H1 (cell line): Measurements from ENCODE around the gene NTPCR. TPM values are rescaled to one million over a fixed set of nuclear protein-coding genes. Genes with fewer than 3 reads are reported as not detected.

Source experiments
- BRCA1 ChIP-seq: IDR thresholded peaks from 2 replicates; pipeline ENCODE4 v1.6.1; 2012; ENCODE audit warnings: low read depth, low read length, improper control_type of control experiment
- CHD1 ChIP-seq: IDR thresholded peaks from 2 replicates; pipeline ENCODE4 v1.6.1; 2012; ENCODE audit warnings: low read depth, low read length, improper control_type of control experiment
- CTBP2 ChIP-seq: IDR thresholded peaks from 2 replicates; pipeline ENCODE4 v1.7.0; 2011; ENCODE audit warnings: borderline replicate concordance, mild to moderate bottlenecking, moderate library complexity, mixed read lengths, low read length; ENCODE audit not compliant: insufficient read depth, insufficient read length
- EZH2 ChIP-seq: fragments of 200-600 bp; sonication (generic); IDR thresholded peaks from 2 replicates; pipeline ENCODE4 v1.7.1; 2012; ENCODE audit warnings: low read depth, mild to moderate bottlenecking, moderate library complexity, low read length, inconsistent platforms; ENCODE audit not compliant: severe bottlenecking
- HDAC2 ChIP-seq, 2 experiments: fragments of 300-600 bp in 1 of 2; sonication (generic) in 1 of 2; IDR thresholded peaks; 2 replicates each; pipeline ENCODE4 v1.6.1; 2011 to 2012; ENCODE audit warnings: low read depth in 2 of 2, low read length in 2 of 2, mild to moderate bottlenecking in 2 of 2, moderate library complexity in 2 of 2, borderline replicate concordance in 1 of 2, inconsistent platforms in 1 of 2
- KDM4A ChIP-seq: IDR thresholded peaks from one replicate; pipeline ENCODE4 v1.7.1; 2012; ENCODE audit warnings: low read depth, mild to moderate bottlenecking, moderate library complexity, low read length, inconsistent platforms; ENCODE audit not compliant: severe bottlenecking
- NANOG ChIP-seq: IDR thresholded peaks from 2 replicates; pipeline ENCODE4 v1.6.1; 2011; ENCODE audit warnings: low read length, low read depth, mild to moderate bottlenecking, inconsistent platforms; ENCODE audit not compliant: insufficient read depth, poor library complexity, severe bottlenecking
- SIX5 ChIP-seq: IDR thresholded peaks from 2 replicates; pipeline ENCODE4 v1.6.1; 2011; ENCODE audit warnings: mild to moderate bottlenecking, low read depth, low read length
- SRF ChIP-seq: IDR thresholded peaks from 2 replicates; pipeline ENCODE4 v1.6.1; 2011; ENCODE audit warnings: mild to moderate bottlenecking, low read depth, low read length, moderate library complexity
- SUZ12 ChIP-seq: fragments of 200-600 bp; sonication (generic); IDR thresholded peaks from 2 replicates; pipeline ENCODE4 v1.6.1; 2012; ENCODE audit warnings: mild to moderate bottlenecking, inconsistent platforms, low read length, moderate library complexity, mixed read lengths
- YY1 ChIP-seq: IDR thresholded peaks from 2 replicates; pipeline ENCODE4 v1.6.1; 2011; ENCODE audit warnings: low read depth, mild to moderate bottlenecking, low read length
- polyA plus RNA-seq, 7 experiments: library from polyadenylated mRNA; depleted of rRNA in 3 of 7; stranded (reverse) in 5 of 7; unstranded in 2 of 7; fragments of >200 nt in 5 of 7; fragments of 200-250 nt in 2 of 7; gene quantifications; 1 replicate in 5 of 7; 2 replicates in 1 of 7; 4 replicates in 1 of 7; pipeline versions ENCODE4 v1.2.1 to v1.2.3, GENCODE V29; 2011 to 2013; ENCODE audit warnings: missing spikeins in 2 of 7, mixed read lengths in 2 of 7
- total RNA-seq: library from RNA; stranded (reverse); fragmentation: NEBNext Ultra II Directional; extraction: Animal tissue kit (Norgen Biotek cat#: 25700); gene quantifications from 2 replicates; pipeline ENCODE4 v1.2.1, GENCODE V29; 2021
- TF ChIP-seq, protein P1 (sequence below): fragments of 300-600 bp; sonication (generic); IDR thresholded peaks from 2 replicates; pipeline ENCODE4 v1.7.1; 2012; ENCODE audit warnings: low read length, moderate library complexity, mild to moderate bottlenecking, inconsistent platforms; ENCODE audit not compliant: insufficient replicate concordance

Gene NTPCR
- total and polyA plus RNA-seq, 2 of the 8 experiments (the other 6 are each of a cell fraction or from before 2014, with no cell fraction given): 22.6 to 73.1 TPM

DNA sequence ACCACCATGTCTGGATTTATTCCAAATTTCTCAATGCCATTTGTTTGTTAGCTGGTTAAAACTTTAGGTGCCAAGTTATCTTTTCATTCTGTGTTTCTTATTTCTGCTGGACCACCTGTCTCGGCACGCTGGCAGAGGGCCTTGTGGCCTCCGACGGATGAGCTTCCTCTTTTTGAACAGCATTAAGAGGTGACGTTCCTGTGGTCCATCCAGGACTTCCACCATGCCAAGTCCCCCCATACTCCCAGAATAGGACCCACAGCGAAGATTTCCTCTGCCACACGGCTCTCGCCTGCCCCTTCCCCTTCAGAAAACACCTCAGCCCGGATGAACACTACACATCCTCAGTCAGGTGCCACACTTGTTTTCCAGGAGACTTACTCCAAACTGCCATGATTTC lies 73.8 kb downstream of the NTPCR start (continued):
- TF ChIP-seq, protein P1, sequence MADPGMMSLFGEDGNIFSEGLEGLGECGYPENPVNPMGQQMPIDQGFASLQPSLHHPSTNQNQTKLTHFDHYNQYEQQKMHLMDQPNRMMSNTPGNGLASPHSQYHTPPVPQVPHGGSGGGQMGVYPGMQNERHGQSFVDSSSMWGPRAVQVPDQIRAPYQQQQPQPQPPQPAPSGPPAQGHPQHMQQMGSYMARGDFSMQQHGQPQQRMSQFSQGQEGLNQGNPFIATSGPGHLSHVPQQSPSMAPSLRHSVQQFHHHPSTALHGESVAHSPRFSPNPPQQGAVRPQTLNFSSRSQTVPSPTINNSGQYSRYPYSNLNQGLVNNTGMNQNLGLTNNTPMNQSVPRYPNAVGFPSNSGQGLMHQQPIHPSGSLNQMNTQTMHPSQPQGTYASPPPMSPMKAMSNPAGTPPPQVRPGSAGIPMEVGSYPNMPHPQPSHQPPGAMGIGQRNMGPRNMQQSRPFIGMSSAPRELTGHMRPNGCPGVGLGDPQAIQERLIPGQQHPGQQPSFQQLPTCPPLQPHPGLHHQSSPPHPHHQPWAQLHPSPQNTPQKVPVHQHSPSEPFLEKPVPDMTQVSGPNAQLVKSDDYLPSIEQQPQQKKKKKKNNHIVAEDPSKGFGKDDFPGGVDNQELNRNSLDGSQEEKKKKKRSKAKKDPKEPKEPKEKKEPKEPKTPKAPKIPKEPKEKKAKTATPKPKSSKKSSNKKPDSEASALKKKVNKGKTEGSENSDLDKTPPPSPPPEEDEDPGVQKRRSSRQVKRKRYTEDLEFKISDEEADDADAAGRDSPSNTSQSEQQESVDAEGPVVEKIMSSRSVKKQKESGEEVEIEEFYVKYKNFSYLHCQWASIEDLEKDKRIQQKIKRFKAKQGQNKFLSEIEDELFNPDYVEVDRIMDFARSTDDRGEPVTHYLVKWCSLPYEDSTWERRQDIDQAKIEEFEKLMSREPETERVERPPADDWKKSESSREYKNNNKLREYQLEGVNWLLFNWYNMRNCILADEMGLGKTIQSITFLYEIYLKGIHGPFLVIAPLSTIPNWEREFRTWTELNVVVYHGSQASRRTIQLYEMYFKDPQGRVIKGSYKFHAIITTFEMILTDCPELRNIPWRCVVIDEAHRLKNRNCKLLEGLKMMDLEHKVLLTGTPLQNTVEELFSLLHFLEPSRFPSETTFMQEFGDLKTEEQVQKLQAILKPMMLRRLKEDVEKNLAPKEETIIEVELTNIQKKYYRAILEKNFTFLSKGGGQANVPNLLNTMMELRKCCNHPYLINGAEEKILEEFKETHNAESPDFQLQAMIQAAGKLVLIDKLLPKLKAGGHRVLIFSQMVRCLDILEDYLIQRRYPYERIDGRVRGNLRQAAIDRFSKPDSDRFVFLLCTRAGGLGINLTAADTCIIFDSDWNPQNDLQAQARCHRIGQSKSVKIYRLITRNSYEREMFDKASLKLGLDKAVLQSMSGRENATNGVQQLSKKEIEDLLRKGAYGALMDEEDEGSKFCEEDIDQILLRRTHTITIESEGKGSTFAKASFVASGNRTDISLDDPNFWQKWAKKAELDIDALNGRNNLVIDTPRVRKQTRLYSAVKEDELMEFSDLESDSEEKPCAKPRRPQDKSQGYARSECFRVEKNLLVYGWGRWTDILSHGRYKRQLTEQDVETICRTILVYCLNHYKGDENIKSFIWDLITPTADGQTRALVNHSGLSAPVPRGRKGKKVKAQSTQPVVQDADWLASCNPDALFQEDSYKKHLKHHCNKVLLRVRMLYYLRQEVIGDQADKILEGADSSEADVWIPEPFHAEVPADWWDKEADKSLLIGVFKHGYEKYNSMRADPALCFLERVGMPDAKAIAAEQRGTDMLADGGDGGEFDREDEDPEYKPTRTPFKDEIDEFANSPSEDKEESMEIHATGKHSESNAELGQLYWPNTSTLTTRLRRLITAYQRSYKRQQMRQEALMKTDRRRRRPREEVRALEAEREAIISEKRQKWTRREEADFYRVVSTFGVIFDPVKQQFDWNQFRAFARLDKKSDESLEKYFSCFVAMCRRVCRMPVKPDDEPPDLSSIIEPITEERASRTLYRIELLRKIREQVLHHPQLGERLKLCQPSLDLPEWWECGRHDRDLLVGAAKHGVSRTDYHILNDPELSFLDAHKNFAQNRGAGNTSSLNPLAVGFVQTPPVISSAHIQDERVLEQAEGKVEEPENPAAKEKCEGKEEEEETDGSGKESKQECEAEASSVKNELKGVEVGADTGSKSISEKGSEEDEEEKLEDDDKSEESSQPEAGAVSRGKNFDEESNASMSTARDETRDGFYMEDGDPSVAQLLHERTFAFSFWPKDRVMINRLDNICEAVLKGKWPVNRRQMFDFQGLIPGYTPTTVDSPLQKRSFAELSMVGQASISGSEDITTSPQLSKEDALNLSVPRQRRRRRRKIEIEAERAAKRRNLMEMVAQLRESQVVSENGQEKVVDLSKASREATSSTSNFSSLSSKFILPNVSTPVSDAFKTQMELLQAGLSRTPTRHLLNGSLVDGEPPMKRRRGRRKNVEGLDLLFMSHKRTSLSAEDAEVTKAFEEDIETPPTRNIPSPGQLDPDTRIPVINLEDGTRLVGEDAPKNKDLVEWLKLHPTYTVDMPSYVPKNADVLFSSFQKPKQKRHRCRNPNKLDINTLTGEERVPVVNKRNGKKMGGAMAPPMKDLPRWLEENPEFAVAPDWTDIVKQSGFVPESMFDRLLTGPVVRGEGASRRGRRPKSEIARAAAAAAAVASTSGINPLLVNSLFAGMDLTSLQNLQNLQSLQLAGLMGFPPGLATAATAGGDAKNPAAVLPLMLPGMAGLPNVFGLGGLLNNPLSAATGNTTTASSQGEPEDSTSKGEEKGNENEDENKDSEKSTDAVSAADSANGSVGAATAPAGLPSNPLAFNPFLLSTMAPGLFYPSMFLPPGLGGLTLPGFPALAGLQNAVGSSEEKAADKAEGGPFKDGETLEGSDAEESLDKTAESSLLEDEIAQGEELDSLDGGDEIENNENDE: no peak
- no peak for TF ChIP-seq SIX5
- TF ChIP-seq HDAC2 (IDR thresholded peaks at IDR 0.05; ENCODE audit: borderline replicate concordance in 1 of 2, low read depth in 2 of 2, low read length in 2 of 2): no peak
- TF ChIP-seq KDM4A: no peak
- TF ChIP-seq YY1: no peak
- TF ChIP-seq CHD1: no peak
- no peak for TF ChIP-seq CTBP2
- no peak for TF ChIP-seq BRCA1
- no peak for TF ChIP-seq EZH2
- no peak for TF ChIP-seq SRF
- TF ChIP-seq NANOG: no peak
- TF ChIP-seq SUZ12: no peak
